CD4-positive, alpha-beta T cell (primary cell): Measurements from ENCODE around the gene CYP1A1. TPM values are rescaled to one million over a fixed set of nuclear protein-coding genes. Genes with fewer than 3 reads are reported as not detected.

ENCODE experiments used
- ATAC-seq: fragments of 200-7000 bp; cut with Tn5 transposase; one replicate; pipeline ENCODE4 v1.10.0; 2022; ENCODE audit warnings: mild to moderate bottlenecking; ENCODE audit not compliant: poor library complexity
- CTCF ChIA-PET: fragments of 350-600 bp; sonication (Branson Sonifier 250); formaldehyde crosslinking; loops from one replicate; lab custom pipeline; 2021; ENCODE audit warnings: antibody characterized with exemption, inconsistent platforms; lab: Charles Lee
- POLR2A ChIA-PET: fragments of 350-600 bp; sonication (Branson Sonifier 250); formaldehyde crosslinking; loops from one replicate; lab custom pipeline; 2021; ENCODE audit warnings: antibody characterized with exemption, inconsistent platforms; lab: Charles Lee
- DNase-seq, 14 experiments: peaks; one replicate each; pipeline ENCODE4 v3.0.0-alpha.2; 2013 to 2020; ENCODE audit warnings: mixed read lengths in 2 of 14
- H3K27ac ChIP-seq, 2 donors: one replicate each; pipeline versions ENCODE4 v1.5.1 to v1.7.0; 2013; ENCODE audit warnings: low read length in 2 of 2, low read depth in 1 of 2, mild to moderate bottlenecking in 1 of 2
- H3K27me3 ChIP-seq, 2 experiments: 1 replicate in 1 of 2; 2 replicates in 1 of 2; pipeline versions ENCODE4 v1.6.1 to v1.7.0; 2013; ENCODE audit warnings: low read length in 2 of 2, control low read depth in 1 of 2, mild to moderate bottlenecking in 1 of 2, moderate library complexity in 1 of 2; ENCODE audit not compliant: insufficient read depth in 2 of 2, control insufficient read depth in 1 of 2
- H3K36me3 ChIP-seq: one replicate; pipeline ENCODE4 v1.6.1; 2013; ENCODE audit warnings: low read length, control low read depth; ENCODE audit not compliant: insufficient read depth
- H3K4me1 ChIP-seq: one replicate; pipeline ENCODE4 v1.6.1; 2013; ENCODE audit warnings: low read length, control low read depth; ENCODE audit not compliant: insufficient read depth
- H3K4me3 ChIP-seq: one replicate; pipeline ENCODE4 v1.5.1; 2013; ENCODE audit warnings: mild to moderate bottlenecking, low read length, moderate library complexity
- H3K9me3 ChIP-seq, 2 experiments: 1 replicate in 1 of 2; 2 replicates in 1 of 2; pipeline versions ENCODE4 v1.6.1 to v1.7.0; 2013; ENCODE audit warnings: low read length in 2 of 2, mild to moderate bottlenecking in 2 of 2, control low read depth in 1 of 2, moderate library complexity in 1 of 2; ENCODE audit not compliant: control insufficient read depth in 1 of 2, insufficient read depth in 1 of 2
- H3K27ac Mint-ChIP-seq: one replicate; pipeline ENCODE4 v1.8.0; 2020; ENCODE audit warnings: mixed read lengths
- H3K27me3 Mint-ChIP-seq: one replicate; pipeline ENCODE4 v1.8.0; 2021; ENCODE audit warnings: mixed read lengths
- H3K36me3 Mint-ChIP-seq: one replicate; pipeline ENCODE4 v1.8.0; 2021; ENCODE audit warnings: low read depth, mixed read lengths
- H3K4me1 Mint-ChIP-seq: one replicate; pipeline ENCODE4 v1.8.0; 2021; ENCODE audit warnings: low read depth, mixed read lengths
- H3K4me3 Mint-ChIP-seq: one replicate; pipeline ENCODE4 v1.8.0; 2020; ENCODE audit warnings: mild to moderate bottlenecking, mixed read lengths
- H3K9me3 Mint-ChIP-seq: one replicate; pipeline ENCODE4 v1.8.0; 2020; ENCODE audit warnings: mixed read lengths
- CTCF ChIP-seq: fragments of 200-600 bp; IDR thresholded peaks from one replicate; pipeline ENCODE4 v1.8.0; 2022; ENCODE audit warnings: antibody characterized with exemption, mild to moderate bottlenecking
- intact Hi-C, 2 experiments: fragments of 100-400 bp; cut with DNase I in 1 of 2; cut with micrococcal nuclease in 1 of 2; formaldehyde crosslinking; loops; one replicate each; pipeline versions ENCODE4 v1.15.1 to v1.9.0; 2023 to 2025; cut with DNase I, micrococcal nuclease
- total RNA-seq, 174 experiments: library from RNA in 2 of 174; stranded (reverse) in 2 of 174; gene quantifications; one replicate each; pipeline ENCODE4 v1.2.3 and lab custom pipeline; 2021 to 2026

The CYP1A1 gene
- total RNA-seq, 2 experiments from 2014 or later: not detected

- no peaks in the 10 kb centered on the region for H3K27me3 Mint-ChIP-seq
- peaks cover 16% of the 10 kb centered on the region for H3K4me1 ChIP-seq
- H3K27me3 ChIP-seq: no peaks in the 10 kb centered on the region
- peaks cover 54% of the 10 kb centered on the region for H3K4me1 Mint-ChIP-seq
- peak overlapping the region; percentile 12 for H3K4me3 Mint-ChIP-seq
- no peaks in the 10 kb centered on the region for H3K9me3 ChIP-seq
- H3K4me3 ChIP-seq: no peak overlapping the region
- no peak overlapping the region for H3K27ac ChIP-seq
- ATAC-seq (no peak), DNase-seq (no peak)
- H3K36me3 ChIP-seq: no peaks in the 10 kb centered on the region
- intact Hi-C loops: loop anchor here in 1 of 2 experiments (5.0 to 10.0 kb wide), 4 partner anchors 75 to 512 kb away; partner anchors contain the start of genes C15orf39, CLK3, COX5A and ULK3
- TF ChIP-seq CTCF: no peak
- H3K27ac Mint-ChIP-seq: peak overlapping the region; percentile 1
- CTCF ChIA-PET: no interaction called here
- H3K9me3 Mint-ChIP-seq: no peaks in the 10 kb centered on the region
- POLR2A ChIA-PET: no interaction called here
- H3K36me3 Mint-ChIP-seq: peaks cover 21% of the 10 kb centered on the region
Measured at GRCh38 chr15:74692327-74692726, 33.0 kb downstream of the CYP1A1 start.

- Histone ChIP-seq H3K4me3 (no peak overlapping the region), H3K4me1 (no peaks in the 10 kb centered on the region), H3K9me3 (no peaks in the 10 kb centered on the region), H3K36me3 (peaks cover 10% of the 10 kb centered on the region), H3K27ac (no peak overlapping the region), H3K27me3 (no peaks in the 10 kb centered on the region)
- ChIA-PET CTCF (interaction anchor here (0.6 to 1.4 kb wide), 5 partner anchors 54 to 1542 kb away, joined by 3 to 5 read pairs (median 3); no protein-coding TSS in a partner anchor), POLR2A (no interaction called here)
- TF ChIP-seq CTCF: no peak
- H3K27ac Mint-ChIP-seq: no peak overlapping the region
- intact Hi-C loops: no loop called here
- H3K9me3 Mint-ChIP-seq: peaks cover 2% of the 10 kb centered on the region
- H3K36me3 Mint-ChIP-seq: peaks cover 40% of the 10 kb centered on the region
- ATAC-seq (no peak), DNase-seq (no peak)
- H3K27me3 Mint-ChIP-seq: no peaks in the 10 kb centered on the region
- H3K4me3 Mint-ChIP-seq: no peak overlapping the region
- H3K4me1 Mint-ChIP-seq: peaks cover 10% of the 10 kb centered on the region
Measured at GRCh38 chr15:74683758-74684157, 41.6 kb downstream of the CYP1A1 start.

- no peak for DNase-seq
- Mint-ChIP-seq H3K4me1 (peaks cover 8% of the 10 kb centered on the region), H3K27me3 (no peaks in the 10 kb centered on the region), H3K27ac (no peak overlapping the region), H3K36me3 (peaks cover 35% of the 10 kb centered on the region), H3K9me3 (peaks cover 2% of the 10 kb centered on the region), H3K4me3 (no peak overlapping the region)
- intact Hi-C loops: no loop called here
- Histone ChIP-seq H3K4me3 (no peak overlapping the region), H3K27ac (no peak overlapping the region), H3K9me3 (no peaks in the 10 kb centered on the region), H3K36me3 (peaks cover 10% of the 10 kb centered on the region), H3K27me3 (no peaks in the 10 kb centered on the region), H3K4me1 (no peaks in the 10 kb centered on the region)
- TF ChIP-seq CTCF: no peak
- ChIA-PET POLR2A (no interaction called here), CTCF (no interaction called here)
- ATAC-seq: no peak
Measured at GRCh38 chr15:74682954-74683353, 42.4 kb downstream of the CYP1A1 start.
